Vagina (tissue), 2 donors: Measurements from ENCODE around the gene CRAMP1.

Experiments used
- POLR2A ChIP-seq, 2 donors: fragments of 450-650 bp; IDR thresholded peaks; one replicate each; pipeline ENCODE4 v1.6.1; 2017; ENCODE audit warnings: antibody characterized with exemption in 2 of 2, mild to moderate bottlenecking in 2 of 2, moderate library complexity in 2 of 2
- POLR2AphosphoS5 ChIP-seq, 2 donors: sonication (generic); formaldehyde crosslinking; IDR thresholded peaks; one replicate each; pipeline ENCODE4 v1.9.0; 2017; ENCODE audit warnings: antibody characterized with exemption in 2 of 2, mild to moderate bottlenecking in 2 of 2, low read depth in 1 of 2; ENCODE audit not compliant: insufficient read depth in 1 of 2
- TF ChIP-seq, protein P1 (sequence below), 3 experiments: fragments of 450-650 bp in 2 of 3; fragments of 200-600 bp in 1 of 3; sonication (generic) in 1 of 3; IDR thresholded peaks; one replicate each; pipeline ENCODE4 v1.5.1; 2017 to 2019; ENCODE audit warnings: antibody characterized with exemption in 3 of 3, mild to moderate bottlenecking in 2 of 3, moderate library complexity in 2 of 3

DNA sequence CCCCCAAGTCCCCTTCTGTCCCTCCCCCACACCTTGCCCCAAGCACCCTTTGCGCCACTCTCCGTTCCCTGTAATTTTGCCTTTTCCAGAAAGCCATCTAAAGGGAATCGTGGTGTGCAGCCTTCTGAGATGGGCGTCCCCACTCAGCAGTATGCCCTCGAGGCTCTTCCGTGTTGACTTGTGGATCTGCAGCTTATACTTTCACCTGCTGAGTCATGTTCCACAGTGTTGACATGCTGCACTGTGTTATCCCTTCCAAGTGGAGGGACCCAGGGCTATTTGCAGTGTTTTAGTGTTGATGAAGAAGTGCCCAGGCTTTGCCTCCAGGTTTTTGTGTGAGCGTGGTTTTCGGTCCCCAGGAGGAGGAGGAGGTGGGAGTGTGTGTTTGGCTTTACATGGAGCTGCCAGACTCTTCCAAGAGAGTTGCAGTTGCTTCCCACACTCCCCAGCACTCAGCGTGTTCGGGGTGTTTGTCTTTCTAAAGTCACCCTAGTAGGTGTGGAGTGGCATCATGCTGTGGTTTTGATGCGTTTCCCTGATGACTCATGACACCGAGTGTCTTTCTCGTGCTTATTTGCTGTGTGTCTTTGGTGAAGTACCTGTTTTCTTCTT, 33.9 kb downstream of the CRAMP1 start:
- TF ChIP-seq, protein P1, sequence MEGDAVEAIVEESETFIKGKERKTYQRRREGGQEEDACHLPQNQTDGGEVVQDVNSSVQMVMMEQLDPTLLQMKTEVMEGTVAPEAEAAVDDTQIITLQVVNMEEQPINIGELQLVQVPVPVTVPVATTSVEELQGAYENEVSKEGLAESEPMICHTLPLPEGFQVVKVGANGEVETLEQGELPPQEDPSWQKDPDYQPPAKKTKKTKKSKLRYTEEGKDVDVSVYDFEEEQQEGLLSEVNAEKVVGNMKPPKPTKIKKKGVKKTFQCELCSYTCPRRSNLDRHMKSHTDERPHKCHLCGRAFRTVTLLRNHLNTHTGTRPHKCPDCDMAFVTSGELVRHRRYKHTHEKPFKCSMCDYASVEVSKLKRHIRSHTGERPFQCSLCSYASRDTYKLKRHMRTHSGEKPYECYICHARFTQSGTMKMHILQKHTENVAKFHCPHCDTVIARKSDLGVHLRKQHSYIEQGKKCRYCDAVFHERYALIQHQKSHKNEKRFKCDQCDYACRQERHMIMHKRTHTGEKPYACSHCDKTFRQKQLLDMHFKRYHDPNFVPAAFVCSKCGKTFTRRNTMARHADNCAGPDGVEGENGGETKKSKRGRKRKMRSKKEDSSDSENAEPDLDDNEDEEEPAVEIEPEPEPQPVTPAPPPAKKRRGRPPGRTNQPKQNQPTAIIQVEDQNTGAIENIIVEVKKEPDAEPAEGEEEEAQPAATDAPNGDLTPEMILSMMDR (IDR thresholded peaks at IDR 0.05) = no peak
- TF ChIP-seq POLR2A (IDR thresholded peaks at IDR 0.05) = no peak
- TF ChIP-seq POLR2AphosphoS5 (IDR thresholded peaks at IDR 0.05; ENCODE audit: insufficient read depth in 1 of 2, low read depth in 1 of 2) = no peak
